HepG2 (cell line): ENCODE results near the gene NOS1AP. TPM values are rescaled to one million over a fixed set of nuclear protein-coding genes. Genes with fewer than 3 reads are reported as not detected.

Source experiments
- ATAC-seq: fragments of 200-7000 bp; cut with Tn5 transposase; 3 replicates; pipeline ENCODE4 v1.9.1; 2020; ENCODE audit warnings: mild to moderate bottlenecking, moderate library complexity
- BruUV-seq: library from RNA; stranded (reverse); fragments of 400-500 nt; replicated peaks from 2 replicates; lab custom pipeline; 2021; lab: Mats Ljungman, UMichigan
- CTCF ChIA-PET: fragments of 300-600 bp; formaldehyde crosslinking; extraction: SDS; loops from one replicate; lab custom pipeline; 2021; ENCODE audit warnings: low total read pairs, inconsistent platforms, low intra/inter-chr PET ratio; lab: Yijun Ruan, JAX
- POLR2A ChIA-PET: fragments of 350-600 bp; sonication (Branson Sonifier 250); formaldehyde crosslinking; loops from one replicate; lab custom pipeline; 2020; ENCODE audit warnings: antibody characterized with exemption, inconsistent platforms; lab: Yijun Ruan, JAX
- DNase-seq: peaks from one replicate; pipeline ENCODE4 v3.0.0-alpha.2; 2015; ENCODE audit warnings: low spot score
- FAIRE-seq: peaks from 3 replicates; lab custom pipeline; 2011; peaks lifted over from hg19 to GRCh38; lab: Jason Lieb, UNC
- H2AFZ ChIP-seq: one replicate; pipeline ENCODE4 v1.6.1; 2011; ENCODE audit warnings: low read length, inconsistent platforms
- H3K27ac ChIP-seq: fragments of 300-600 bp; 3 replicates; pipeline ENCODE4 v1.8.0; 2011; ENCODE audit warnings: mixed run types, mild to moderate bottlenecking, mixed read lengths, low read length, inconsistent platforms; ENCODE audit not compliant: insufficient read depth; ENCODE audit errors: extremely low read length
- H3K27me3 ChIP-seq, 2 experiments: fragments of 200-600 bp in 1 of 2; 2 replicates in 1 of 2; 3 replicates in 1 of 2; pipeline versions ENCODE4 v1.6.0 to v1.8.0; 2011; ENCODE audit warnings: low read length in 2 of 2, mild to moderate bottlenecking in 2 of 2, moderate library complexity in 2 of 2, inconsistent platforms in 1 of 2; ENCODE audit not compliant: insufficient read depth in 2 of 2, control insufficient read depth in 1 of 2
- H3K36me3 ChIP-seq, 2 experiments: fragments of 200-600 bp in 1 of 2; replicated peaks in 1 of 2; 2 replicates in 1 of 2; 3 replicates in 1 of 2; pipeline versions ENCODE4 v1.5.1 to v1.8.0; 2011; ENCODE audit warnings: low read length in 2 of 2, inconsistent platforms in 1 of 2; ENCODE audit not compliant: insufficient read depth in 2 of 2, control insufficient read depth in 1 of 2
- H3K4me1 ChIP-seq: 2 replicates; pipeline ENCODE4 v1.5.1; 2012; ENCODE audit warnings: low read length, inconsistent platforms; ENCODE audit not compliant: insufficient read depth
- H3K4me2 ChIP-seq: 2 replicates; pipeline ENCODE4 v1.6.0; 2011; ENCODE audit warnings: low read depth, low read length, inconsistent platforms
- H3K4me3 ChIP-seq, 3 experiments: fragments of 200-600 bp in 1 of 3; sonication (generic), shearing (Covaris generic) in 1 of 3; replicated peaks in 1 of 3; 2 replicates each; pipeline ENCODE4 v1.5.1; 2011 to 2016; ENCODE audit warnings: low read length in 3 of 3, inconsistent platforms in 2 of 3, low read depth in 2 of 3, mild to moderate bottlenecking in 2 of 3, control low read depth in 1 of 3, mixed read lengths in 1 of 3; ENCODE audit not compliant: insufficient read depth in 1 of 3
- H3K79me2 ChIP-seq: one replicate; pipeline ENCODE4 v1.6.1; 2011; ENCODE audit warnings: low read length, inconsistent platforms; ENCODE audit not compliant: insufficient read depth
- H3K9ac ChIP-seq: 2 replicates; pipeline ENCODE4 v1.6.0; 2011; ENCODE audit warnings: mild to moderate bottlenecking, low read depth, low read length, inconsistent platforms; ENCODE audit not compliant: insufficient read depth
- H3K9me3 ChIP-seq: 2 replicates; pipeline ENCODE4 v1.5.1; 2012; ENCODE audit warnings: mild to moderate bottlenecking, low read length
- H4K20me1 ChIP-seq: 2 replicates; pipeline ENCODE4 v1.6.0; 2011; ENCODE audit warnings: inconsistent platforms, mild to moderate bottlenecking, low read length, moderate library complexity; ENCODE audit not compliant: insufficient read depth
- ARNT ChIP-seq: fragments of 450-650 bp; IDR thresholded peaks from 2 replicates; pipeline ENCODE4 v1.6.1; 2017
- HIVEP1 ChIP-seq: sonication (generic); formaldehyde crosslinking; IDR thresholded peaks from 2 replicates; pipeline ENCODE4 v1.4.0; 2020; ENCODE audit warnings: mild to moderate bottlenecking, missing genetic modification reagents
- KDM5B ChIP-seq: sonication (generic); formaldehyde crosslinking; IDR thresholded peaks from 2 replicates; pipeline ENCODE4 v1.4.0; 2020; ENCODE audit warnings: missing genetic modification reagents, mild to moderate bottlenecking, borderline replicate concordance
- LRRFIP1 ChIP-seq: sonication (generic); formaldehyde crosslinking; conservative IDR thresholded peaks from 2 replicates; pipeline ENCODE4 v1.4.0; 2020; ENCODE audit warnings: missing genetic modification reagents
- MTERF4 ChIP-seq: sonication (generic); formaldehyde crosslinking; IDR thresholded peaks from 2 replicates; pipeline ENCODE4 v1.8.0; 2023; ENCODE audit warnings: mild to moderate bottlenecking, missing genetic modification reagents
- PHF21A ChIP-seq: sonication (generic); formaldehyde crosslinking; IDR thresholded peaks from 2 replicates; pipeline ENCODE4 v1.5.0; 2020; ENCODE audit warnings: mild to moderate bottlenecking, missing genetic modification reagents
- TAF15 ChIP-seq: fragments of 200-400 bp; formaldehyde crosslinking; IDR thresholded peaks from one replicate; pipeline ENCODE4 v1.6.1; 2018; ENCODE audit warnings: mild to moderate bottlenecking, low read depth, low read length; ENCODE audit not compliant: poor library complexity, severe bottlenecking
- TARDBP ChIP-seq: sonication (generic); formaldehyde crosslinking; IDR thresholded peaks from 2 replicates; pipeline ENCODE4 v1.8.0; 2022; ENCODE audit warnings: mild to moderate bottlenecking, missing genetic modification reagents
- TBX3 ChIP-seq: fragments of 450-650 bp; IDR thresholded peaks from 2 replicates; pipeline ENCODE4 v1.6.1; 2017; ENCODE audit warnings: antibody characterized with exemption, mild to moderate bottlenecking, inconsistent platforms, borderline replicate concordance
- TEAD2 ChIP-seq: sonication (generic); formaldehyde crosslinking; IDR thresholded peaks from 2 replicates; pipeline ENCODE4 v1.9.0; 2021; ENCODE audit warnings: missing genetic modification reagents
- ZNF629 ChIP-seq: sonication (generic); formaldehyde crosslinking; conservative IDR thresholded peaks from 2 replicates; pipeline ENCODE4 v1.5.0; 2020; ENCODE audit warnings: missing genetic modification reagents
- ZNF660 ChIP-seq: sonication (generic); formaldehyde crosslinking; IDR thresholded peaks from 2 replicates; pipeline ENCODE4 v1.5.1; 2020; ENCODE audit warnings: mild to moderate bottlenecking, low read depth, missing genetic modification reagents, borderline replicate concordance
- ZNF768 ChIP-seq: sonication (generic); formaldehyde crosslinking; IDR thresholded peaks from 2 replicates; pipeline ENCODE4 v1.4.0; 2020; ENCODE audit warnings: missing genetic modification reagents
- ZNF776 ChIP-seq: sonication (generic); formaldehyde crosslinking; IDR thresholded peaks from 2 replicates; pipeline ENCODE4 v1.4.0; 2020; ENCODE audit warnings: mild to moderate bottlenecking, missing genetic modification reagents
- WGBS: methylation state at CpG from one replicate; pipeline ENCODE4 v1.1.6; 2017; ENCODE audit warnings: low lambda C conversion rate; 5-methylcytosine and 5-hydroxymethylcytosine counted together
- in situ Hi-C: cut with HindIII; loops from 2 replicates; pipeline ENCODE4 v1.10.0; 2017; ENCODE audit warnings: low pct_unique_long_range_greater_than_20kb; ENCODE audit not compliant: extremely low pct_ligation_motif_present
- intact Hi-C: fragments of 100-400 bp; cut with micrococcal nuclease; formaldehyde crosslinking; loops from one replicate; pipeline ENCODE4 v1.10.0; 2022; ENCODE audit not compliant: unreplicated experiment
- polyA plus RNA-seq, 8 experiments: library from polyadenylated mRNA; depleted of rRNA in 3 of 8; stranded (reverse) in 7 of 8; unstranded in 1 of 8; fragments of >200 nt; fragmentation: Illumina TruSeq in 4 of 8; extraction: Trizol in 4 of 8; gene quantifications; 2 replicates each; pipeline versions ENCODE4 v1.2.1 to v1.2.3, GENCODE V29; 2011 to 2016; ENCODE audit warnings: low read depth in 4 of 8, missing spikeins in 1 of 8, mixed read lengths in 1 of 8; ENCODE audit not compliant: insufficient read depth in 1 of 8
- total RNA-seq, 5 experiments: library from RNA; depleted of rRNA; stranded (reverse); fragments of >200 nt; fragmentation: Illumina TruSeq; extraction: Trizol; gene quantifications; 2 replicates each; pipeline ENCODE4 v1.2.3, GENCODE V29; 2016; ENCODE audit warnings: low read depth in 1 of 5
- TF ChIP-seq, protein P1 (sequence below): IDR thresholded peaks from 2 replicates; pipeline ENCODE4 v1.6.1; 2012; ENCODE audit warnings: inconsistent platforms

NOS1AP gene
- total and polyA plus RNA-seq, 2 of the 13 experiments (the other 11 are each of a cell fraction or from before 2014, with no cell fraction given), result 2.0 to 3.3 TPM

DNA sequence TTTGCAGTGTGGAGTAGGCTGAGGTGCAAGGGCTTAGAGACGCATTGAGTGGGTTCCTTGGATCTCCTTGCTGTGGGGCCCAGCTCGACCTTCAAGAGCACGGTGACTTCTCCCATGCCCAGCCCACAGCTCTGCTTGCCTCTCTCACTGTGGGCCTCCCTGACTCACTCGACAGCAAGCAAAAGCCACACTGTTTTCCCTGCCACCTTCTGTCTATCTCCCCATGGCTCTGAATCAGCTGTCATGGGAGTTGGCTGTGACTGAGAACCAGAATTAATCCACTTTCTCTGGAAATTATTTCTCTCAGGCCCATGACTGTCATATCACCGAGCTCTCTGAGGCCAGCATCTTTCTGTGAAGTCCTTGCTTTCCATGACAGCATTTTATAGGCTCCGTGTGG lies 140.7 kb downstream of the NOS1AP start:
- WGBS, result 79% methylated on average over 6 of the region's 6 CpGs
- in situ Hi-C loops (no loop called here), intact Hi-C loops (no loop called here)
- Histone ChIP-seq H3K9me3 (no peaks in the 10 kb centered on the region), H4K20me1 (peaks cover 8% of the 10 kb centered on the region; the same call in 1 of the 2 replicates), H3K4me2 (no peak overlapping the region), H3K27me3 (no peaks in the 10 kb centered on the region), H3K79me2 (peaks cover 25% of the 10 kb centered on the region), H2AFZ (no peak overlapping the region), H3K36me3 (0 out of 5 replicates have a peak, but pooled peaks cover 0 to 2% of the 10 kb centered on the region in 2 experiments), H3K4me3 (no peak overlapping the region), H3K27ac (no peak overlapping the region), H3K9ac (no peak overlapping the region), H3K4me1 (peaks cover 56% of the 10 kb centered on the region)
- FAIRE-seq (no peak), ATAC-seq (no peak), DNase-seq (no peak)
- CTCF ChIA-PET, result no interaction called here
- TF ChIP-seq KDM5B (CRISPR knock-in tag), result no peak
- TF ChIP-seq MTERF4 (CRISPR knock-in tag), result no peak
- TF ChIP-seq HIVEP1 (CRISPR knock-in tag), result no peak
- no peak for TF ChIP-seq PHF21A (CRISPR knock-in tag)
- TF ChIP-seq ZNF776 (CRISPR knock-in tag), result no peak
- TF ChIP-seq, protein P1, sequence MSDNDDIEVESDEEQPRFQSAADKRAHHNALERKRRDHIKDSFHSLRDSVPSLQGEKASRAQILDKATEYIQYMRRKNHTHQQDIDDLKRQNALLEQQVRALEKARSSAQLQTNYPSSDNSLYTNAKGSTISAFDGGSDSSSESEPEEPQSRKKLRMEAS, result no peak
- TF ChIP-seq ZNF768 (CRISPR knock-in tag), result no peak
- TF ChIP-seq TEAD2, result no peak
- no peak for TF ChIP-seq ARNT
- no peak for TF ChIP-seq ZNF629 (CRISPR knock-in tag)
- TF ChIP-seq TARDBP, result no peak
- TF ChIP-seq TBX3, result no peak
- no peak for TF ChIP-seq TAF15
- TF ChIP-seq LRRFIP1, result no peak
- no peak for TF ChIP-seq ZNF660 (CRISPR knock-in tag)
- BruUV-seq, result no TSS peak
- POLR2A ChIA-PET, result no interaction called here
